ENCODE results near the gene PILRA.

The PILRA gene

DNA sequence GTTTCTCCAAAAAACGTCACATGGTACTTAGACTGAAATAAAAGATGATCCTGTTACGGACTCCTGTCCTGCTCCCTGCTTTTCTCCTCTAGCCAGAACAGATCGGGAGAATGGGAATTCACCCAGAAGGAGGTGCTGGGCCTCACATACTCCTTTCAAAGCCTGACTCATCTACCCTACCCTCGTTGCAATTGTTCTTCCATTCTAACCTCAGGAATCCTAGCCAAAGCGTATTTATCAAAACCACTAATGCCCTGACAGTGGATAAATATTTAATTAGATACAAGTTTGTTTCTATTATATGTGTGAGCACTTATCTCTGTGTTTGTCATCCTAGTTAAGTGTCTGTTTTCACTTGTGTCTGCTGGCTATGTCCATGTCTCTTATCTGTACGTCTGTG lies 33.5 kb downstream of the PILRA start:
- no peak for DNase-seq (ENCODE audit: low read depth in 2 of 2, low spot score in 1 of 2)

DNA sequence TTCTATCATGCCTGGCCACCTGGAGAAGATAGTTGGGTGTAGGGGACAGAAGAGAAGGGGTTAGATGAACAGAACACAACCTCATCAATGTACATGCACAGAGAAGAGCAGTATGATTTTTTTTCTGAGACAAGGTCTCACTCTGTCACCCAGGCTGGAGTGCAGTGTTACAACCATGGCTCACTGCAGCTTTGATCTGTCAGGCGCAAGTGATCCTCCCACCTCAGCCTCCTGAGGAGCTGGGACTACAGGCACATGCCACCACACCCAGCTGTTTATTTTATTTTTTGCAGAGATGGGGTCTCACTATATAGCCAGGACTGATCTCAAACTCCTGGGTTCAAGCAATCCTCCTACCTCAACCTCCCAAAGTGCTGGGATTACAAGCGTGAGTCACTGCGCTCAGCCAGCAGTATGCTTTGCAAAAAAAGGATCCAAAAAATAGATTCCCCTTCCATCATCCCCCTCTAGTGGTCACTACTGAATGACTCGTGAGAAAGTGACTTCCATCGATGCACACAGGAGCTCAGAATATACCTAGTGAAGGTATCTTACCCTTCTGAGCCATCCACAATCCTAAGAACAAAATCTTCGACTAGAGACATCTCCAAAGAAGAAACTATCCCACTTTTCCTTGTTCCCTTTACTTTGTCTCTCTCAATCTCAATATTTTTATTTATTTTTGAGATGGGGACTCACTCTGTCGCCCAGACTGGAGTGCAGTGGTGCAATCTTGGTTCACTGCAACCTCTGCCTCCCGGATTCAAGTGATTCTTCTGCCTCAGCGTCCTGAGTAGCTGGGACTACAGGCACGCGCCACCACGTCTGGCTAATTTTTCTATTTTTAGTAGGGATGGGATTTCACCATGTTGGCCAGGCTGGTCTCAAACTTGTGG lies 34.2 kb downstream of the PILRA start:
- no peak for DNase-seq (ENCODE audit: low read depth in 2 of 2, low spot score in 1 of 2)

DNA sequence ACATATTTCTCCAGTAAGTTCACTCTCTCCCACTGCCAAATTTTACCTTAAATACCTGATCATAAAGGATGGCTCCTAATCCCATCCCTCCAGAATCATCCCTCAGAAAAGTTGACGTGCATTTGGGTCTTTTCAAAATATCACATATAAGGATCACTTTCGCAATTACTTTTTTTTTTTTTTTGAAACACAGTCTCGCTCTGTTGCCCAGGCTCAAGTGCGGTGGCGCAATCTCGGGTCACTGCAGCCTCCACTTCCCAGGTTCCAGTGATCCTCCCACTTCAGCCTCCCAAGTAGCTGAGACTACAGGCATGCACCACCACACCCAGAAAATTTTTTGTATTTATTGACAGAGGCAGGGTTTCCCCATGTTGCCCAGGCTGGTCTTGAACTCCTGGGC lies 37.8 kb downstream of the PILRA start:
- no peak for DNase-seq (ENCODE audit: low read depth in 2 of 2, low spot score in 1 of 2)

DNA sequence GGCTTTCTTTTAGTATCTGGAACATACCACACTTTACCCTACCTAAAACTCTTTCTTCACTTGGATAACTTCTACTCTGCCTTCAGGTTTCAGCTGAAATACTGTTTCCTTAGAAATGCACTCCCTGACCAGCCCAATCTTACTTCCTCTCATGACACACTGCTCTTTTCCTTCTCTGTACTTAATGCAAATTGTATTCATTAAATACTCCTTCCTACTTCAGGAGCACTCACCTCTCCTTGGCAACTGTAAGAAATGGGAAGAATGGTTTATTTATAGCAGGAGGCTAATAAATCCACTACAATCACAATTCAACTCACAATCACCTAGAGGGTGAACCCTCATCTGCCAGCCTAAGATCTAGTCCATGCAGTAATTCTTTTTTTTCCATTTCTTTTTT lies 40.1 kb downstream of the PILRA start:
- DNase-seq (ENCODE audit: low read depth in 2 of 2, low spot score in 1 of 2) = no peak

DNA sequence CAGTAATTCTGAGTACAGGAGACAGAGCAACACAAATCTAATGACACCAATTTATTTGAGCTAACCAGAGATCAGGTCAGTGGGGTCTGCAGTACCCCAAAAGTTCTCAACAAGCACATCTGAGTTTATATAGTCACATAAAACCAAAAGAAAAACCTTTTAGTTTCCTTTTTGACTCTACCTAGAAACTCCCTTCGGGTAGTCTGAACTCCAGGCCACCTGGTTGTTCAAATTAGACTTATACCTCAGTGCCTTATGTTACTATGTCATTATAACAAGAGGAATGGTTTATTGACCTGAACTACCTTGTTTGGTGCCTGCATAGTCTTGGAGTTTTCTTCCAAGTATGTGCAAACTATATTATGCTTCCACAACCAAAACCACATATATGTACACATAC lies 40.6 kb downstream of the PILRA start:
- DNase-seq (ENCODE audit: low read depth in 2 of 2, low spot score in 1 of 2) = no peak

DNA sequence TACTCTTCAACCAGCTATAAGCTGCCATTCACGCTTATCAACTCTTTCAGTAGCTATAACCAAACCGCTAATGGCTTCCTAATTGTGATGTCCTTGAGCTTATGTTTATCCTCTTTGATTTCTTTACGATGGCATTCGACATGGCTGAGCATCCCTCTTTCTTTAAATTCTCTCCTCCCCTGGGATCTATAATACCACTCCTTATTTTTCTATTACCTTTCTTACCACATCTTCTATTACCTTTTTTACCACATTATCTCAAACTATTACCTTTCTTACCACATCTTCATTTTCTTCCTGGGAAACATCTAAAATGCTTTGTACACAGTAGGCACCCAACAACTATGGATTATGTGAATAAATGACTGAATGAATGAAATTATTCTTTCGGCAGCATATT lies 42.2 kb downstream of the PILRA start:
- no peak for DNase-seq (ENCODE audit: low read depth in 2 of 2, low spot score in 1 of 2)

DNA sequence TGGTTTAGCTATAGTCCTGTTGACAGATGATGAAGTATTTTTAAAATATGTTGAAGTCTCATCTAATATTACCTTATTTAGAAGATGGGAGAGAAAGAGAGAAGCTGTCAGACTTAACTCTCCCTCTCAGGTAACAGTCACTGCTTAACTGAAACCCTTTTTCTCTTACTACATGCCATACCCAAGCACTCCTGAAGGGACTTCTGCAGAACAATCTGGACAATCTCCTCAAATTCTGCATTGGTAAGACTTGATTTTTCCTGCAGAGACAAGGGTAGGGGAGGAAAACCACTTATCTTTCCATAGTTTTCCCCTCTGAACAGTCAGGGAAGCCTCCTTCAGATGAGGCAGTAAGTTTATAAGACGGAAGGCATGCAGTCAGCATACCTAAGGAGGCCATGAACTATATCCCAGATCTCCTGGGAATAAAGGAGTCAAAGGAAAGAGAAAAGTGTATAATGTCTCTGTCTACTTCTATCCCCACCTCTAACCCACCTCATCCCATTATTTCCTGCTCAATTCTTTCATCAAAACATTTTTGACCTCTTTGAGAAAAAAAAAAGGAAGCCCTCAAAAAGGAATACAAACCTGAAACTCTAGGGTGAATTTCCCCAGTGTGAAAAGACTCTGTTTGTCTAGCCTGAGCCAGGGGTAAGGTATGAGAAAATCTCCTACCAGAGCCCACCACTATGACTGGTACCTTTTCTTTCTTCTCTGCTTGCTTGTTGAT lies 45.8 kb downstream of the PILRA start:
- no peak for DNase-seq (ENCODE audit: low read depth in 2 of 2, low spot score in 1 of 2)

DNA sequence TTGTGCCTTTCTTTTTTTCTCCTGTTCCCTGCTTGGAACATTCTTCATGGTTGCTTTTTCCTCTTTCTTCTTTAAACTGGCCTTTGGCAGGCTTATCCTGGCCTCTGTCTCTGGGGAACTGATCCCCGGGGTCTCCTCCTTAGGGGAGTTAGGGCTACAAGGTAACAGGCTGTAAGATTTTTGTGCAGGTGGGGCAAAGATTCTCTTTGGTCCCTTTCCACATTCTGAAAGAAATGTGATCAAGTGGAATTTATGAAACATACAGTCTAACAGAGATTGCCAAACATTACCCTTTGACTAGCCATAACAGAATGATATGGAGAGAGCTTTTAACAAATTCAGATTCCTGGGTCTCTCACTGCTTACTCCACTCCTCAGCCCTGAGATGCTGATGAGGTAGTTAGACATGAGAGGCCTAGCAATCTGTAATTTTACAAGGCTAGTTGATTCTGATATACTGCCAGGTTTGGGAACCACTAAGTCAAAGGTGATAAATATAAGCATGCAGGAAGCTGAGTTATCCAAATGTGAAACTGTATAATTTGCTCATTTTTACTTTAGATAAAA lies 46.5 kb downstream of the PILRA start:
- DNase-seq (ENCODE audit: low read depth in 2 of 2, low spot score in 1 of 2) = no peak

DNA sequence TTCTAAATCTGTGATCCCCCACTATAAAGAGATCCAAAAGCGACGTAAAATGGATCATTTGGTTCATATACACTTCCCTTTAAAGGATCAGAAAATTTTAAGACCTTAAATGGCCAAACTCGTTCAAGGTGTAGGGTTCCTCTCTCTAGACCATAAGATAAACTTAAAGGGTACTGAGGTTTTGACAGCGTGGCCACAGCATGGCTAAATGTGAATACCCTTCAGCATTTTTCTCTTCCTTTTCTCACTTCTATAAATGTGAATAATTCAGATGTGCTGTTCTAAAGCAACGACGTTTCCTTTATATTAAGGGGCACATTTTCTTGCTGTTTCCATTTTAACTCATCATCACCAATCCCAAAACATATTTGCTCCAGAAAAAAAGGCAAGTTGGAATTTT lies 50.0 kb downstream of the PILRA start:
- no peak for DNase-seq (ENCODE audit: low read depth in 2 of 2, low spot score in 1 of 2)

DNA sequence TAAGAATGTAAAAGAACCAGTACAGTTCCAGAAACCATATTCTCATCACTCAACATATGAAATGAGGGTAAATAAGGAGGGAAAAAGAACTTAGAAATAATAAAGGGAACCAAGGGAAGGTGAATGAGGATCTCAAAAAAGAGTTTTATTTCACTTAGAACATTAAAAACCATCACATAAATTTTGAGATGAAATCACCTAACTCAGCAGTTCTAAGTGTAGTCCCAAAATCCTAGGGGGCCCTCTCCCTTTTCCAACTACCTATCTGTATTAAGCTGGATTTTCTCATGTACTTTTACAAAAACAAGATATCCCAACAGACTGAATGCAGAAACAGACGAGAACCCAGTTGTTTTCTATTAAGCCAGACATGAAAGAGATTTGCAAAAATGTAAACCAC lies 52.1 kb downstream of the PILRA start:
- DNase-seq (ENCODE audit: low read depth in 2 of 2, low spot score in 1 of 2) = no peak

DNA sequence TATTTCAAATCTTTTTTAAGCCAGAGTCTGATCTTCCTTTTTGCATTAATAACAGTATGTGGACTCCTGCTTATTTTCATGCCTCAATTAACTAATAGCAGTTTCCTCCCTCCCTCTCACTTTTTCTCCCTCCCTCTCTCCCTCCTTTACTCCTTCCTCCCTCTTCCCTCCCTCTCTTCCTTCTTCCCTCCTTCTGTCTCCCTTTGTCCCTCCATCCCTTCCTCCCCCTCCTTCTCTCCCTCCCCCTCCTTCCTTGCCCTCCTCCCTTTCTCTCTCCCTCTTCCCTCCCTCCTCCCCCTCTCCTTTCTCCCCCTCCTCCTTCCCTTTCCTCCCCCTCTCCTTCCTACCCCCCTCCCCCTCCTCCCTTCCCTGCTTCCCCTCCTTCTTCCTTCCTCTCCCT lies 53.2 kb downstream of the PILRA start:
- DNase-seq (ENCODE audit: low read depth in 2 of 2, low spot score in 1 of 2) = no peak

DNA sequence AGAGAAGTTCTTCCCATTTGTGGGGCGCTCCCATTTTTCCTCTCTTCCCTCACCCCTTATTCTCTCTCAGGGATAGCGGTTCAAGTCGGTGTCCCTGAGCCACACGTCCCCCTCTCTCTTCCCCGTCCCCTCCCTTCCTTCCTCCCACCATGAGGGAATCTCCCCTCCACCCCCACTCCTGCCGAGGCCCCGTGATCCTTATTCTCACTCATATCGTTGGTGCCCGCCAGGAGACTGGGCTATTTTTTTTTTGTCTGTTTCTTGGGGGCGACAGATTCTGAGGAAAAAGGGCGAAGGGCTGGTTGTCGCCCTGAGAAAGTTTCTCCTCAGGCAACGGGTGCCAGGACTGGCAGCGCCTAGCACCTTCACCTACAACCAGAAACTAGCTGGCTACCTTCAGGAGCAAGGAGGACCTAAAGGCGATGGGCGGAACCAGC lies 54.5 kb downstream of the PILRA start:
- DNase-seq (ENCODE audit: low read depth in 2 of 2, low spot score in 1 of 2) = no peak

DNA sequence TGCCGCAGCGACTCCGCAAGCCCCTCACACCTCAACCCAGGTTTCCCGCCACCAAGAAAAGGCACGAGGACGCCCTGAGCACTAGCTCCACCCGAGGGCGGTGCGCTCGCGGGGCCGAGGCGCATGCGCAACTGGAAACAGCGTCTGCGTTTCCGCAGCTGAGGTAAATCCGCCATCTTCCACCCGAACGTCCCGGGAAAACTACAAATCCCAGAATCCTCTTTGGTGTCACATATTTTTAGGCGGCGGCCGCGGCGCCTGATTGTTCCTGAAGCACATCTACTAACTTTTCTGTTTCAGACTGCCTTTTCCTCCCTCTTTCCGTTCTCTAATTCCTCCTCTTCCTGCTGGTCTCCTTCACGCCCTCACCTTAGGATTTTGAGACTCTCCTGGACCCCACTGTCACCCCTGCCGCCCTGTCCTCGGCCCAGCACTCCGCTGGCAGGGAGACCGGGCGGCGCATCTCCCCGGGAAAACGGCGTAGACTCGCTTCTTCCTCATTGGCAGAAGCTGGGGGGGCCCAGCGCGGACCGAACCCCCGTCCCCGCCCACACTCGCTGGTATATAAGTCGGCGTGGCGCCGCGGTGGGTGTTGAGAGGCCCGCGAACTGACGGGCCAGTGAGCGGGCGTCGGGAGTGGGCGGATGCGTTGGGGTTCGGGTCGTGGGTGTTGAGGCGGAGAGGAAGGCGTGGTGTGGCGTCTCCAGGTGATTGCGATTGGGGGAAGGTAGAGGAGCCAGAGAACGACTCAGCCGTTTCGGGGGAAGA lies 55.1 kb downstream of the PILRA start, which contains the start of gene ZCWPW1:
TSS of gene ZCWPW1 (minus strand) at position 505 of the 768 bp plus-strand sequence. CDS start 8,054 bp downstream, outside the sequence.
- peak; percentile 97 for DNase-seq (ENCODE audit: low read depth in 2 of 2, low spot score in 1 of 2)

DNA sequence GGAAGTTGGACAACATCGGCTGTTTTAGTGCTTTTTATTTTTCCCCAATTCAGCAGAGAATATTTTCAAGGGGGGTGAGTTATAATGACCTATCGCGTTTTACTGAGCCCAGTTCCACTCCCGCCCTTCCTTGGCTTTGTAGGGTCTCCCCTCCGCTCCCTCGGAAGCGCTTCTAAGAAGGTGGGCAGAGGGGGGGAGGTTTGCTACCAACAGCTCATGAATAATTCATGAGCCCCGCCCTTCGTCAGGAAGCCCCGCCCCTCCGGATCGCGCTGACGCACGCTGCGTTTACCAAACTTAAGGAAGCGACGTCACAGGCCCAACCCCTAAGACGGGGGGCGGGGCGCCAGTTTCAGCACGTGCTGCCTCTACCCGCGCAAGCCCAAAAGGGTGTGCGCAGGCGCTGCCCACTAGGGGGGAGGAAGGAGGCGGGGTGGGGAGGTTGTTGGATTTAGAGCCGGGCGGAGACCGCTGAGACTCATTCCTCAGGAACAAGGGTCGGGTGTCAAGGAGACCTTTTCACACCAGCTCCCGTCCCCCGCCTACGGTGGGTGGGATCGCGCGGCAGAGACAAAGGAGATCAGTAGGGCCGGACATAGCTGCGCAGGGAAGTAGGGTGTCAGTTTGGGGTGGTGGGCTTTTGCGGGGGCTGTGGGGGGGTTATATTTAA lies 55.8 kb downstream of the PILRA start:
- DNase-seq (ENCODE audit: low read depth in 2 of 2, low spot score in 1 of 2) = peak; percentile 100

DNA sequence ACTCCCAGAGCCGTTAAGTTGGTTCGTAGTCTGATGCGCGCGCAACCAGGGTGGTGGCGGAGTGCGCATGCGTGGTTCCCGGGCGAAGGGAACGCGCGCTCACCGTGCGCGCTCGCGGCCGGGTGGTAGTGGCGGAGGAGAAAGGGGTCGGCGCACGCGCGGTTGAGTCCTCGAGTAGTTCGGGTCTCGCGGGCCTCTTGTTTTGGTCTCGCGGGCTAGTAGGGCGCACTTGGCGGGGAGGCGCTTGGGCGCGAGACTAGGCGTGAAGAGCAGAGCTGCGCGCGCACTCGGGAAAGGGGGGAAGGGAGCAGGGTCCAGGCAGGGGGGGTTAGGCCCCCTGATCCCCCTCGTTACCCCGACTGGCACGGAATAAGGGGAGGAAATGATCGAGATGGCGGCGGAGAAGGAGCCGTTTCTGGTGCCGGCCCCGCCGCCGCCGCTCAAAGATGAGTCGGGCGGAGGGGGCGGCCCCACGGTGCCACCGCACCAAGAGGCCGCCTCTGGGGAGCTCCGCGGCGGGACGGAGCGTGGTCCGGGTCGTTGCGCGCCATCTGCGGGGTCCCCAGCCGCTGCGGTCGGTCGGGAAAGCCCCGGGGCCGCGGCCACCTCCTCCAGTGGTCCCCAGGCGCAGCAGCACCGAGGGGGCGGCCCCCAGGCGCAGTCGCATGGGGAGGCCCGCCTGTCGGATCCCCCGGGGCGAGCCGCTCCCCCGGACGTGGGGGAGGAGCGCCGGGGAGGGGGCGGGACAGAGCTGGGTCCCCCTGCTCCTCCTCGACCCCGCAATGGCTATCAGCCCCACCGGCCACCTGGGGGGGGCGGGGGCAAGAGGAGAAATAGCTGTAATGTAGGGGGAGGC lies 56.6 kb downstream of the PILRA start, which contains the start of gene MEPCE:
TSS of gene MEPCE (plus strand) at position 195 of the 856 bp plus-strand sequence. CDS start at position 383, 188 bp downstream.
- peak; percentile 97 to 99 for DNase-seq (ENCODE audit: low read depth in 2 of 2, low spot score in 1 of 2)

DNA sequence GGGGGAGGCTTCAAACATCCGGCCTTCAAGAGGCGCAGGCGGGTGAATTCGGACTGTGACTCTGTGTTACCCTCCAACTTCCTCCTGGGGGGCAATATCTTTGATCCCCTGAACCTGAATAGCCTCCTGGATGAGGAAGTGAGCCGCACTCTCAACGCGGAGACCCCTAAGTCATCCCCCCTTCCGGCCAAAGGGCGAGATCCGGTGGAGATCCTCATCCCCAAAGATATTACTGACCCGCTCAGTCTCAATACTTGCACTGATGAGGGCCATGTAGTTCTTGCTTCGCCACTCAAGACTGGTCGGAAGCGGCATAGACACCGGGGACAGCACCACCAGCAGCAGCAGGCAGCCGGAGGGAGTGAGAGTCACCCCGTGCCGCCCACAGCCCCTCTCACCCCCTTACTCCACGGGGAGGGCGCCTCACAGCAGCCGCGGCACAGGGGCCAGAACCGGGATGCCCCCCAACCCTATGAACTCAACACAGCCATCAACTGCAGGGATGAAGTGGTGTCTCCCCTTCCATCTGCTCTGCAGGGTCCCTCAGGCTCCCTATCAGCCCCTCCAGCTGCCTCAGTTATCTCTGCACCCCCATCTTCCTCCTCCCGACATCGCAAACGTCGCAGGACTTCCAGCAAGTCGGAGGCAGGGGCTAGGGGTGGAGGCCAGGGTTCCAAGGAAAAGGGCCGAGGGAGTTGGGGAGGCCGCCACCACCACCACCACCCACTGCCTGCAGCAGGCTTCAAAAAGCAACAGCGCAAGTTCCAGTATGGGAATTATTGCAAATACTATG lies 57.4 kb downstream of the PILRA start:
- peak in 1 of 2 donors; percentile 14 for DNase-seq (ENCODE audit: low read depth in 2 of 2, low spot score in 1 of 2)

DNA sequence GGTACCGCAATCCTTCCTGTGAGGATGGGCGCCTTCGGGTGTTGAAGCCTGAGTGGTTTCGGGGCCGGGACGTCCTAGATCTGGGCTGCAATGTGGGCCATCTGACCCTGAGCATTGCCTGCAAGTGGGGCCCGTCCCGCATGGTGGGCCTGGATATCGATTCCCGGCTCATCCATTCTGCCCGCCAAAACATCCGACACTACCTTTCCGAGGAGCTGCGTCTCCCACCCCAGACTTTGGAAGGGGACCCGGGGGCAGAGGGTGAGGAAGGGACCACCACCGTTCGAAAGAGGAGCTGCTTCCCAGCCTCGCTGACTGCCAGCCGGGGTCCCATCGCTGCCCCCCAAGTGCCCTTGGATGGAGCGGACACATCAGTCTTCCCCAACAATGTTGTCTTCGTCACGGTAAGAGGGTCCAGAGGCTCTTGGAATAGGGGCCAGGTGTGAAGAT lies 58.0 kb downstream of the PILRA start:
- DNase-seq (ENCODE audit: low read depth in 2 of 2, low spot score in 1 of 2) = no peak

DNA sequence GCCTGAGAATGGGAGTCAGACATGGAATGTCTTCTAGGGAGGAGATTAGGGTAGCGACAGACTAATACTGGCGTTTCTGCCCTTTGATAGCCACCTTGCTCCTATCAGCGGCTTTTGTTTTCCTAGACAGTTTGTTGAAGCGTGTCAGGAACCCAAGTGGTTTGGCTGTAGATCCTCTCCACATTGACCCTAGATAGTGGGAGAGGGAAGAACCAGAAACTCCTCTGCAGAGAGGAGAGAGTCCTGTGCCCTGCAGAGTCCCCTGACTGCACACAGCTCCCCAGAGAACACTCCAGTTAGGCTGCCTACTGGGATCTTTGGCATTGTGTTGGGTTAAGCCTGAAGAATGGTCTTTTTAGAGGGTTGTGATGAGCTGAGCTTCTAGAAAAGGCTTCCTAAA lies 58.8 kb downstream of the PILRA start:
- no peak for DNase-seq (ENCODE audit: low read depth in 2 of 2, low spot score in 1 of 2)

Data from stimulated activated CD8-positive, alpha-beta memory T cell treated with anti-CD3 and anti-CD28 coated beads, Interleukin-4, amount 100 ng/mL, for 1 hour (primary cell).